HepG2 (cell line): ENCODE data around the gene UNC5CL. TPM values are rescaled to one million over a fixed set of nuclear protein-coding genes. Genes with fewer than 3 reads are reported as not detected.

Experiments used
- AGO2 ChIP-seq: fragments of 200-400 bp; formaldehyde crosslinking; optimal IDR thresholded peaks from 2 replicates; pipeline ENCODE3; 2017; ENCODE audit warnings: mild to moderate bottlenecking, low read depth, low read length, moderate library complexity
- BRCA1 ChIP-seq: sonication (generic); formaldehyde crosslinking; IDR thresholded peaks from 2 replicates; pipeline ENCODE4 v1.4.0; 2020; ENCODE audit warnings: missing genetic modification reagents
- CENPT ChIP-seq: sonication (generic); formaldehyde crosslinking; IDR thresholded peaks from 2 replicates; pipeline ENCODE4 v1.8.0; 2022; ENCODE audit warnings: low read depth, mild to moderate bottlenecking, moderate library complexity, missing genetic modification reagents
- FOXA3 ChIP-seq: IDR thresholded peaks from 2 replicates; pipeline ENCODE4 v1.6.1; 2016; ENCODE audit warnings: missing genetic modification reagents, missing compliant biosample characterization
- GATA4 ChIP-seq: sonication (generic); IDR thresholded peaks from 2 replicates; pipeline ENCODE4 v1.6.1; 2016; ENCODE audit warnings: antibody characterized with exemption, low read depth, borderline replicate concordance
- HMGA1 ChIP-seq: sonication (generic); formaldehyde crosslinking; conservative IDR thresholded peaks from 2 replicates; pipeline ENCODE4 v1.4.0; 2020; ENCODE audit warnings: missing genetic modification reagents
- IRX3 ChIP-seq: sonication (generic); formaldehyde crosslinking; IDR thresholded peaks from 2 replicates; pipeline ENCODE4 v1.8.1; 2023; ENCODE audit warnings: mild to moderate bottlenecking, low read depth, missing genetic modification reagents, borderline replicate concordance
- KDM4B ChIP-seq: sonication (generic); formaldehyde crosslinking; IDR thresholded peaks from 2 replicates; pipeline ENCODE4 v1.4.0; 2020; ENCODE audit warnings: missing genetic modification reagents
- KDM5A ChIP-seq: fragments of 200-600 bp; sonication (generic); IDR thresholded peaks from 2 replicates; pipeline ENCODE4 v1.7.0; 2018; ENCODE audit warnings: antibody characterized with exemption, mild to moderate bottlenecking, low read length, borderline replicate concordance
- NR1H2 ChIP-seq: sonication (generic); formaldehyde crosslinking; IDR thresholded peaks from 2 replicates; pipeline ENCODE4 v1.8.1; 2022; ENCODE audit warnings: low read depth, missing genetic modification reagents, borderline replicate concordance
- PHF5A ChIP-seq: IDR thresholded peaks from one replicate; pipeline ENCODE4 v1.6.1; 2018; ENCODE audit warnings: low read depth, missing genetic modification reagents; ENCODE audit not compliant: unreplicated experiment
- PITX1 ChIP-seq: sonication (generic); formaldehyde crosslinking; IDR thresholded peaks from 2 replicates; pipeline ENCODE4 v1.5.1; 2020; ENCODE audit warnings: mild to moderate bottlenecking, missing genetic modification reagents
- SRSF4 ChIP-seq: fragments of 200-400 bp; formaldehyde crosslinking; IDR thresholded peaks from one replicate; pipeline ENCODE4 v1.6.1; 2018; ENCODE audit warnings: mild to moderate bottlenecking, low read depth, low read length, moderate library complexity; ENCODE audit not compliant: poor library complexity, severe bottlenecking
- ZFP1 ChIP-seq: IDR thresholded peaks from 2 replicates; pipeline ENCODE4 v1.6.1; 2016
- ZFP41 ChIP-seq: sonication (generic); formaldehyde crosslinking; IDR thresholded peaks from 2 replicates; pipeline ENCODE4 v1.4.0; 2020; ENCODE audit warnings: mild to moderate bottlenecking, missing genetic modification reagents, borderline replicate concordance
- ZNF280D ChIP-seq: sonication (generic); formaldehyde crosslinking; IDR thresholded peaks from 2 replicates; pipeline ENCODE4 v1.5.1; 2020; ENCODE audit warnings: mild to moderate bottlenecking, missing genetic modification reagents
- ZNF33A ChIP-seq: sonication (generic); formaldehyde crosslinking; IDR thresholded peaks from 2 replicates; pipeline ENCODE4 v1.5.1; 2020; ENCODE audit warnings: missing genetic modification reagents, mild to moderate bottlenecking, moderate library complexity, borderline replicate concordance
- ZNF512B ChIP-seq: sonication (generic); formaldehyde crosslinking; IDR thresholded peaks from 2 replicates; pipeline ENCODE4 v1.5.1; 2020; ENCODE audit warnings: missing genetic modification reagents, mild to moderate bottlenecking, borderline replicate concordance
- ZNF546 ChIP-seq: sonication (generic); formaldehyde crosslinking; conservative IDR thresholded peaks from 2 replicates; pipeline ENCODE4 v1.8.1; 2023; ENCODE audit warnings: mild to moderate bottlenecking, missing genetic modification reagents
- ZNF703 ChIP-seq: sonication (generic); formaldehyde crosslinking; IDR thresholded peaks from 2 replicates; pipeline ENCODE4 v1.5.1; 2020; ENCODE audit warnings: missing genetic modification reagents, mild to moderate bottlenecking, moderate library complexity, borderline replicate concordance
- polyA plus RNA-seq, 8 experiments: library from polyadenylated mRNA; depleted of rRNA in 3 of 8; stranded (reverse) in 7 of 8; unstranded in 1 of 8; fragments of >200 nt; fragmentation: Illumina TruSeq in 4 of 8; extraction: Trizol in 4 of 8; gene quantifications; 2 replicates each; pipeline versions ENCODE4 v1.2.1 to v1.2.3, GENCODE V29; 2011 to 2016; ENCODE audit warnings: low read depth in 4 of 8, missing spikeins in 1 of 8, mixed read lengths in 1 of 8; ENCODE audit not compliant: insufficient read depth in 1 of 8
- total RNA-seq, 5 experiments: library from RNA; depleted of rRNA; stranded (reverse); fragments of >200 nt; fragmentation: Illumina TruSeq; extraction: Trizol; gene quantifications; 2 replicates each; pipeline ENCODE4 v1.2.3, GENCODE V29; 2016; ENCODE audit warnings: low read depth in 1 of 5

UNC5CL gene
- total and polyA plus RNA-seq, 2 of the 13 experiments (the other 11 are each of a cell fraction or from before 2014, with no cell fraction given) = 2.4 to 2.5 TPM

DNA sequence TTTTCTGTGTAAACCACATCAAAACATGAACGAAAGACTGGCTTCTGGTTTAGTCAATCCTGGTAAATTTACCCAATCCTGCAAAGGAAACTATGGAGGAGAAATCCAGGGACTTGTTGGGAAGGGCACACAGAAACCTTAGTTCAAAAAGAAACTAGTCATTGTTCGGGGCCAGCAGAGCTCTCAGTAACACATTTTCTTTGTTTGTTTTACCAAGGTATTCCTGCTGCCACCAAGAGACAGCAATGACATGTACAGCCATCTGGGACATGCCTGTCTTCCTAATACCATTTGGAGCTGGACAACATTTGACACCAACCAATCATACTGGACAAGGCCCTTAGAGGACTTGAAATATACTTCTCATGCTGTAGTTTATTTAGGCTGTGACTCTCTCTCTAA is 24.9 kb upstream of the UNC5CL start (continued):
- no peak for TF ChIP-seq NR1H2 (CRISPR knock-in tag)
- TF ChIP-seq HMGA1 = no peak
- no peak for TF ChIP-seq PITX1 (CRISPR knock-in tag)
- no peak for TF ChIP-seq ZNF33A (CRISPR knock-in tag)
- no peak for TF ChIP-seq AGO2
- TF ChIP-seq ZNF546 = no peak
- no peak for TF ChIP-seq PHF5A (CRISPR knock-in tag)
- 0 out of 2 replicates have a peak, but pooled peaks have one; percentile 19 for TF ChIP-seq GATA4
- TF ChIP-seq FOXA3 (CRISPR knock-in tag) = peak; percentile 79
- TF ChIP-seq ZFP41 (CRISPR knock-in tag) = no peak
- no peak for TF ChIP-seq SRSF4
- TF ChIP-seq KDM4B (CRISPR knock-in tag) = no peak
- no peak for TF ChIP-seq IRX3 (CRISPR knock-in tag)
- TF ChIP-seq ZFP1 (CRISPR knock-in tag) = 0 out of 2 replicates have a peak, but pooled peaks have one; percentile 19
- no peak for TF ChIP-seq KDM5A
- TF ChIP-seq ZNF512B = no peak
- no peak for TF ChIP-seq ZNF280D (CRISPR knock-in tag)
- TF ChIP-seq ZNF703 = no peak
- no peak for TF ChIP-seq CENPT (CRISPR knock-in tag)
- TF ChIP-seq BRCA1 = no peak
